HEK293T (cell line): Measurements from ENCODE around the gene FAM3A.

Experiments used
- BHLHE40 ChIP-seq: fragments of 450-650 bp; IDR thresholded peaks from 2 replicates; pipeline ENCODE4 v1.6.1; 2016; ENCODE audit warnings: mild to moderate bottlenecking, moderate library complexity, borderline replicate concordance
- CTBP1 ChIP-seq: fragments of 450-650 bp; IDR thresholded peaks from 2 replicates; pipeline ENCODE4 v1.6.1; 2016; ENCODE audit warnings: borderline replicate concordance
- FOXA1 ChIP-seq: fragments of 450-650 bp; IDR thresholded peaks from 2 replicates; pipeline ENCODE4 v1.6.1; 2016; ENCODE audit warnings: mild to moderate bottlenecking
- FOXK2 ChIP-seq: fragments of 450-650 bp; IDR thresholded peaks from 2 replicates; pipeline ENCODE4 v1.6.1; 2016; ENCODE audit warnings: mild to moderate bottlenecking
- FOXM1 ChIP-seq: fragments of 450-650 bp; IDR thresholded peaks from 2 replicates; pipeline ENCODE4 v1.6.1; 2017; ENCODE audit warnings: mild to moderate bottlenecking, borderline replicate concordance
- LEF1 ChIP-seq: fragments of 450-650 bp; IDR thresholded peaks from 2 replicates; pipeline ENCODE4 v1.6.1; 2017; ENCODE audit warnings: mild to moderate bottlenecking, borderline replicate concordance
- SP1 ChIP-seq: fragments of 450-650 bp; IDR thresholded peaks from 2 replicates; pipeline ENCODE4 v1.6.1; 2017
- SUZ12 ChIP-seq: fragments of 450-650 bp; IDR thresholded peaks from 2 replicates; pipeline ENCODE4 v1.6.1; 2016; ENCODE audit warnings: mild to moderate bottlenecking
- TARDBP ChIP-seq: fragments of 450-650 bp; IDR thresholded peaks from 2 replicates; pipeline ENCODE4 v1.6.1; 2016
- TF ChIP-seq, protein P1 (sequence below): fragments of 450-650 bp; IDR thresholded peaks from 2 replicates; pipeline ENCODE4 v1.6.1; 2016

DNA sequence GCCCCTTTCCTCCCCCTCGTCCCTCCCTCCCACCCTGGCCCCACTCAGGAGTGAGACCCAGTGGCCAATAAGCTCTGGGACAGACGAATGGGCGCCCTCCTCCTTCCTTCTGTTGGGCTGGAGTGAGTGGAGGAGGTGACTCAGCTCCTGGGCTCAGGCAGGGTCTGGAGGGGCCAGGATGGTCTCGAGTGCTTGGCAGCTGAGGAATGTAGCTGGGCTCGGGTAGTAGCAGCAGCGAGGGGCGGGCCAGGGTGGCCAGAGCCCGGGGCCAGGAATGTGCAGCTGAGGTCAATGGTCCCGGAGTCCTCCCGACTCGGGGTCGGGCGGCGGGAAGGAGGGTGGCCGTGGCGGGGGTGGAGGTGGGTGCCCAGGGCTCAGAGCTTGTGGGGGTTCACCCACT is 15.6 kb upstream of the FAM3A start:
- TF ChIP-seq SP1 (no peak), TARDBP (no peak), CTBP1 (no peak), FOXA1 (no peak), FOXK2 (no peak), SUZ12 (no peak), BHLHE40 (no peak), FOXM1 (no peak), LEF1 (no peak)
- TF ChIP-seq, protein P1, sequence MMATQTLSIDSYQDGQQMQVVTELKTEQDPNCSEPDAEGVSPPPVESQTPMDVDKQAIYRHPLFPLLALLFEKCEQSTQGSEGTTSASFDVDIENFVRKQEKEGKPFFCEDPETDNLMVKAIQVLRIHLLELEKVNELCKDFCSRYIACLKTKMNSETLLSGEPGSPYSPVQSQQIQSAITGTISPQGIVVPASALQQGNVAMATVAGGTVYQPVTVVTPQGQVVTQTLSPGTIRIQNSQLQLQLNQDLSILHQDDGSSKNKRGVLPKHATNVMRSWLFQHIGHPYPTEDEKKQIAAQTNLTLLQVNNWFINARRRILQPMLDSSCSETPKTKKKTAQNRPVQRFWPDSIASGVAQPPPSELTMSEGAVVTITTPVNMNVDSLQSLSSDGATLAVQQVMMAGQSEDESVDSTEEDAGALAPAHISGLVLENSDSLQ, result no peak
